GM12874 (cell line): ENCODE results near the gene SORD.

Experiments
- CTCF ChIP-seq: IDR thresholded peaks from 2 replicates; pipeline ENCODE4 v1.5.1; 2011; ENCODE audit warnings: low read depth, mild to moderate bottlenecking, control low read depth, low read length, moderate library complexity; ENCODE audit not compliant: insufficient read depth

SORD gene

GRCh38 chr15:45112591-45113379 lies 89.8 kb downstream of the SORD start:
- no peak for TF ChIP-seq CTCF

- no peak for TF ChIP-seq CTCF
Observed at GRCh38 chr15:45113380-45113990, 90.5 kb downstream of the SORD start.

- TF ChIP-seq CTCF, result no peak
Observed at GRCh38 chr15:45114076-45114750, 91.2 kb downstream of the SORD start, which contains the start of the genes DUOX2 and DUOXA2. DUOX2 (minus strand) TSS chr15:45114172; CDS start chr15:45113411, 761 bp downstream. DUOXA2 (plus strand) TSS chr15:45114326; CDS start chr15:45114606, 280 bp downstream.

GRCh38 chr15:45114751-45115085 lies 91.7 kb downstream of the SORD start:
- no peak for TF ChIP-seq CTCF

- no peak for TF ChIP-seq CTCF
Observed at GRCh38 chr15:45115312-45115820, 92.4 kb downstream of the SORD start.

- TF ChIP-seq CTCF, result no peak
Observed at GRCh38 chr15:45116006-45116481, 93.0 kb downstream of the SORD start.
